ENCODE measurements around the gene C1orf226.
"Not testable (repeated sequence)": the region's sequence is repeated elsewhere in the genome, so short reads cannot be mapped to it uniquely, and the experiment has no call there.

The C1orf226 gene

GRCh38 chr1:162381383-162381782, at the start of gene C1orf226:
C1orf226 (plus strand) TSS chr1:162381728; CDS start chr1:162381902, 174 bp downstream.
- DNase-seq: no peak

DNA sequence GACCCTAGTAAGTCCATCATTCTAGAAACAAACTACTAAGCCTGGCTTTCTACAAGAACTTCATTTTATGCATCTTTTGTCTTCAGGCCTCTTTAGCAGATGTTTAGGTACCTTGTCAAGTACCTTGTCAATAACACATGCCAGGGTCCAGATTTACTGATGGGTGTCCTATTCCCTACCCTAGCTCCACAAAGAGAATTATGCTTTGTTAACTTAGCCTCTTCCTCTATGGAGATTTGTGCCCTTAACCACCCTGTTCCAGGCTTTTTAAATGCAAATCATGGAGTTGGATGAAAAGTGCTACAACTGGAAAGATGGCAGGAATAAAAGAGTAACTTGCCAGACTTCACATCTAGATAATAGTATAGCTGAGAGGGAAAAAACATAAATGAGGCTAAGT, 47.5 kb upstream of the C1orf226 start:
- no peak for DNase-seq

DNA sequence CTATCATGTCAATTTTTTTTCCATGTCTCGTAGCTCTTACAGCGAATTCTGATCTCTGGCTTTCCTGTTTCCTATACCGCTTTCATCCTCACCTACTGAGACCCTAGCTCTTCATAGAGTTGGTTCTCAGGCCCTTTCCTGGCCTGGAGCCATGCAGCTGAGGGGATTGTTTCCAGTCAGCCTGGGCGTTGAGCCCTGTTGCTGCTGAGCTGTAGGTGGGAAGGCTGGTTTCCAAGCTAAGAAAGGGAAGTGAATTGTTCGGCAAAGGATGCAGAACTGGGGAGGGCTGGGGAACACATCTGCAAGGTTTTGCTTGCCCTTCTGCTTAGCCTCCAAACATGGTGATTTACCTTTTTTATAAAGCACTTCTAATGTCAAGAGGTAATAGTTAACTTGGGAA, 46.4 kb upstream of the C1orf226 start:
- no peak for DNase-seq

DNA sequence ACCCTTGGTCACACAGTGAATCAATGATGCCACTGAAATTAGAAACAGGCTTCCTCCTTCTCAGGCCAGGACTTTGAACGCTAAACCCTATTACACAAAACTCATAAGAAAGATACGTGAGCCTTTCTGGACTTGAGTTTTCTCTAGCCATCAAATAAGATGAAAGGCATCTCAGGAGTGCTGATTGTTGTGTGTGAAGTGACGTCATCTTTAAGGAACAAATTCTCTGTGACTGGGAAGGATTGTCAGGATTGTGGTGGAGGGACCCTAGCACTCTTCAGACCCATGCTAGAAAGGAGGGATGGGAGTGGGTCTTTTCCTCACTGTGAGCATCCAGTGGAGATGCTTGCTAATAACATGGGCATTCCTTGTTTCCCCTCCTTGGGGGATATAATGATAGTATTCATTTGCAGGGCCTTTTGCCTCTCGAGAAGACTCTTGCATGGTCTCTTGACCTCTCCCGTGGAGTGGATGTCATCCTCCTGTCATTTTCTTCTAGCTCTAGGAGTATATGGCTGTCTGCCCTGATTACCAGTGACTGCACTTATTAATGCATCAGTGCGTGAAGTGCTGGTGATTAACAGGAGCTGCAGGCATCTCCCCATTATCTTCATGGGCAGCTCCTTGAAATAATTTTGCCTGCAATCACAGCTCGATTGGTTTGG, 44.8 kb upstream of the C1orf226 start:
- no peak for DNase-seq

- no peak for DNase-seq
These were observed 39.0 kb upstream of the C1orf226 start for GRCh38 chr1:162342452-162342983.

GRCh38 chr1:162343470-162343869, 38.1 kb upstream of the C1orf226 start:
- no peak for DNase-seq

DNA sequence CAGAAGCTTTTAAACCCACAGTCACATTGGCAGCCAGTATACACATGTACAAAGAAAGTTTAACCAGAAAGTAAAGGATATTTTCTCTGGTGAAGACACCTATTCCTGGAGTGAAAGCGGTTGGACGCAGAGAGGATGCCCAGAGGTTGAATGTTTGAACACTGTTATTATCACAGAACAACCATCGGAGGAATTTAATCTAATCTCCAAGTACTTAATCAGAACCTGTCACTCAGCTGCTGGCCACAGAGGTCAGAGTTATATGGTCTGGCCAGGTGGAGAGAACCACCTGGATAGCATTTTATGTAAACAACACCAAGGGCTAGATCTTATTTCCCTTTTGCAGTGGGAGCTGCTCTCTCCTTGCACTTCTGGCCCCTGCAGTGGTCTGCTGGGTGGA, 34.2 kb upstream of the C1orf226 start:
- no peak for DNase-seq

DNA sequence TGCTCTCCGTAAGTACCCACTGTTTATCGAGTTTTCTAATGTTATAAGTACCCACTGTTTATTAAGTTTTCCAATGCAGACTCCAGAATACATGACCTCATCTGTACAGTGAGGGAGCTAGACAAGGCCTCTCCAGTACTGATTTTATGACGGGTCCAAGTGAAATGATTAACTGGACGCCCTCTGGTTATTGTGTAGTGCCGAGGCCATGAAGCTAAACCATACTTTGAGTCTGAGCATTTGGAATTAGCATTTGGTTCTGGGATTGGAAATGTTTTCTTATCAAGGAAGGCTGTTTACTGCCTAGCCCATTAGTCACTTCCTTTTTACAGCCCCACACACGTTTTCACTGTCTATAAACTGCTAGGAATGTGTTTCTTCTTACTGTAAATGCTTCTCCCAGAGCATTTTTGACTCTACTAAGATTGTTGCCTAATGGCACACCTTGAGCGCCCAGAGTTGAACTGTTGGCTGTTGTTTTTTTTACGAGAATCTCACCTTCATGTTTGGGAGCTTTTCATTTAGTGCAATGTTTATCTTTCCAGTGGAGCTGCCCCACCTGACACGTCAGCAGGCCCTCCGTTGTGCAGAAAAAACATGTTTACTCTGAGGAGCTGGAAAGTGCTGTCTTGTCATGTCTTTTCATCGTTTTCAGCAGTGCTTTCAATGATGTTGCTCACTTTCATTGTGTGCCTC, 31.7 kb upstream of the C1orf226 start:
- no peak for DNase-seq

- no peak for DNase-seq
These were observed 30.2 kb upstream of the C1orf226 start for GRCh38 chr1:162351246-162351842.

- DNase-seq: not testable (repeated sequence)
These were observed 29.7 kb upstream of the C1orf226 start for GRCh38 chr1:162351874-162352273.

- no peak for DNase-seq
These were observed 28.4 kb upstream of the C1orf226 start for GRCh38 chr1:162353078-162353477.

GRCh38 chr1:162353702-162354101, 27.8 kb upstream of the C1orf226 start:
- DNase-seq: no peak

- DNase-seq: peak; percentile 39 to 57
These were observed 23.8 kb upstream of the C1orf226 start for GRCh38 chr1:162357681-162358266.

- DNase-seq: no peak
These were observed 22.6 kb upstream of the C1orf226 start for GRCh38 chr1:162358928-162359327.

GRCh38 chr1:162359523-162360236, 21.8 kb upstream of the C1orf226 start:
- no peak for DNase-seq

- DNase-seq: no peak
These were observed 21.2 kb upstream of the C1orf226 start for GRCh38 chr1:162360237-162360873.

DNA sequence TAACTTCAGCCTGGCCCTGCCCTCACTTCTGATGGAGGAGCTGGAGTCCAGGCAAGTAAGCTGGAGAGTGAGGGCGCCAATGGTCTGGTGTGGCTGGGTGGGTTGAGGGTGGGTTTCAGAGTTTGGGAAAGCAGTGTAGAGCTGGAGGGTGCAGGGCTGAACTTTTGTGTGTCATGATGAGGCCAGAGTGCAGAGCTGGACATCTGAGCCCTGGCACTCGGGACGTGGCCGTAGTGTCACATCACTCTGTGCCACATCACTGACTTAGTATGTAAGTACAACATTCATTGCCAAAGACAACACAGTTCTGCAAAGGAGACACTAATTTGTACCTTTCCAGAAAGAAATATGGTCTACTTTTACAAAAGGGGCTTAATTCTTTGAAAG, 20.7 kb upstream of the C1orf226 start:
- DNase-seq: no peak

DNA sequence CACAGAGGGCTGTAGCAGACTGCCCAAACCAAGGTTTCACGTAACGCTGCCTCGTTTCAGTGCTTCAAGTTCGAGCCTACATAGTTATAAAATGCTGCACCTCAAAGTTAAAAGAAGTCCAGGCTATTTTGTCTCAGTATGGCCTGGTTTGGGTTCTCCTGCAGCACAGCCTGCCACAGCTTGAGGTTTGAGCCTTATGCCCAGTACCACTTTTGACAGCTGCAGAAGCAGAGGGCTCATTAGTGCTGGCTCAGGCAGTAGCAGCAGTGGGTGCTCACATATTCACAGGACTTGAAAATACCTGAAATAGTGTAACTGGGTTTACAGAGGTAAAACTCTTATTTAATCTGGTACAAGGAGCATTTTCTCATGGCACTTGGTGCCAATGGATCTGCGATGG, 20.2 kb upstream of the C1orf226 start:
- no peak for DNase-seq

GRCh38 chr1:162363823-162364222, 17.7 kb upstream of the C1orf226 start:
- DNase-seq: no peak

DNA sequence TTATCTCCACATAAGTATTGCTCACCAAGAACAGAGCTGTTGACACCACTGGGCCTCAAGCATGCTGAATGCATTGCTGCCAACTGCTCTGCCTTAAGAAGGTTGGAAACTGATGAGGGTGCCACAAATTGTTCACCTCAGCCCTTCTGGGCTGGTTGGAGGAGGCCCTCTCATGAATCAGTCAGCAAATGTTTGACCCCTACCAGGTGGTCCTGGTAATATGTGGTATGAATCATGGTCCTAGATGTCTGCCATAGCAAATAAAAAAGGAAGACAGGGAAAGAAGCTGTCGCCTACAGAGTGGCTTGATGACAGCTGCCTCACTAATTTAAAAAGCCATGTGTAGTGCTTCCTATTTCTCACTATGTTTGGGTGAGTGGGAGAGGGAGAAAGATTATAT, 17.0 kb upstream of the C1orf226 start:
- no peak for DNase-seq

- DNase-seq: no peak
These were observed 16.1 kb upstream of the C1orf226 start for GRCh38 chr1:162365284-162366020.

DNA sequence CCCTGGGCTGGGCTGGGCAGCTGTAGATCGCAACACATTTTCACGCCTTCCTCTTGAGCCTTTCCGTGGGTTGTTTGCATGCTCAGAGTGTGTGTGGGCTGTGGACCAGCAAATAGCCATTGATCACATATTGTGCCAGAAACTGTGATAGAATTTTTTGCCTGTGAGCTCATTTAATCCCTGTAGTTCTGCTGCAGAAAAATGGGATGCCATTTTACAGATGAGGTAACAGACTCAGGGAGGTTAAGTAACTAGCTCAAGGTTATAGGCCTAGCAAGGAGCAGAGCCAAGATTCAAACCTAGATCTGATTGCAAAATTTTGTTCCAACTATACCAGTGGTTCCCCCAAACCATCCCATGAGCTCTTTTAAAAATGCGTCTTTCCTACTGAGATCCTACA, 15.4 kb upstream of the C1orf226 start:
- no peak for DNase-seq

Measured in Kasumi-1 (cell line).